GM21515 (cell line): ENCODE data around the gene SARNP.
A peak's percentile ranks its signal among the peaks of the same experiment; 100 is the strongest.
"Not testable (repeated sequence)": the region's sequence is repeated elsewhere in the genome, so short reads cannot be mapped to it uniquely, and the experiment has no call there.

ENCODE experiments used
- ATAC-seq: cut with Tn5 transposase; IDR thresholded peaks from one replicate; pipeline ENCODE4 v1.9.1; 2021; ENCODE audit not compliant: unreplicated experiment

The SARNP gene

GRCh38 chr12:55839345-55840140, 22.0 kb upstream of the SARNP start:
- ATAC-seq, result no peak

GRCh38 chr12:55838361-55838760, 20.8 kb upstream of the SARNP start:
- no peak for ATAC-seq

GRCh38 chr12:55834400-55834799, 16.9 kb upstream of the SARNP start:
- not testable (repeated sequence) for ATAC-seq

GRCh38 chr12:55833056-55833455, 15.5 kb upstream of the SARNP start:
- ATAC-seq, result no peak

- ATAC-seq, result no peak
Measured at GRCh38 chr12:55831447-55831815, 13.9 kb upstream of the SARNP start.

GRCh38 chr12:55830601-55831446, 13.3 kb upstream of the SARNP start:
- ATAC-seq, result no peak

- ATAC-seq, result peak; percentile 25
Measured at GRCh38 chr12:55829967-55830600, 12.6 kb upstream of the SARNP start.

GRCh38 chr12:55828357-55828756, 10.8 kb upstream of the SARNP start:
- no peak for ATAC-seq

- no peak for ATAC-seq
Measured at GRCh38 chr12:55827806-55828205, 10.3 kb upstream of the SARNP start.

GRCh38 chr12:55824726-55825125, 7.2 kb upstream of the SARNP start:
- no peak for ATAC-seq

- no peak for ATAC-seq
Measured at GRCh38 chr12:55823419-55823818, 5.9 kb upstream of the SARNP start.

- ATAC-seq, result no peak
Measured at GRCh38 chr12:55822228-55822627, 4.7 kb upstream of the SARNP start.

GRCh38 chr12:55820679-55821078, 3.2 kb upstream of the SARNP start:
- no peak for ATAC-seq

GRCh38 chr12:55818886-55819285, 1.4 kb upstream of the SARNP start:
- no peak for ATAC-seq

GRCh38 chr12:55818140-55818728, 710 bp upstream of the SARNP start:
- peak; percentile 27 for ATAC-seq

GRCh38 chr12:55816881-55817344, 611 bp downstream of the SARNP start:
- no peak for ATAC-seq

GRCh38 chr12:55815473-55815872, 2.1 kb downstream of the SARNP start:
- ATAC-seq, result no peak

GRCh38 chr12:55814257-55814656, 3.3 kb downstream of the SARNP start:
- no peak for ATAC-seq

GRCh38 chr12:55812088-55812487, 5.4 kb downstream of the SARNP start:
- no peak for ATAC-seq

- no peak for ATAC-seq
Measured at GRCh38 chr12:55809274-55809673, 8.2 kb downstream of the SARNP start.

GRCh38 chr12:55806982-55807381, 10.5 kb downstream of the SARNP start:
- no peak for ATAC-seq
